Stimulated activated CD8-positive, alpha-beta memory T cell treated with anti-CD3 and anti-CD28 coated beads, Interleukin-4, amount 100 ng/mL, for 4 hours (primary cell): ENCODE data around the gene CTPS1.

Experiments
- DNase-seq, 2 donors: peaks; one replicate each; pipeline ENCODE4 v3.0.0-alpha.2; 2020; ENCODE audit warnings: low read depth in 2 of 2, low spot score in 1 of 2

Gene CTPS1

GRCh38 chr1:41021526-41022308 lies 42.2 kb downstream of the CTPS1 start, which contains the start of gene SLFNL1:
TSS of gene SLFNL1 (minus strand) at chr1:41021725. CDS start at chr1:41020660, 1,065 bp downstream.
- DNase-seq = no peak

- DNase-seq = no peak
Observed at GRCh38 chr1:41022424-41022823, 42.9 kb downstream of the CTPS1 start.

GRCh38 chr1:41023279-41023990 lies 43.9 kb downstream of the CTPS1 start:
- DNase-seq = no peak

- DNase-seq = no peak
Observed at GRCh38 chr1:41024953-41025352, 45.5 kb downstream of the CTPS1 start.

GRCh38 chr1:41025979-41026819 lies 46.7 kb downstream of the CTPS1 start:
- DNase-seq = no peak

GRCh38 chr1:41028034-41028642 lies 48.6 kb downstream of the CTPS1 start:
- no peak for DNase-seq

- no peak for DNase-seq
Observed at GRCh38 chr1:41030872-41031616, 51.5 kb downstream of the CTPS1 start.

- DNase-seq = no peak
Observed at GRCh38 chr1:41032147-41032546, 52.7 kb downstream of the CTPS1 start.

- DNase-seq = no peak
Observed at GRCh38 chr1:41033272-41033671, 53.8 kb downstream of the CTPS1 start.

- no peak for DNase-seq
Observed at GRCh38 chr1:41037116-41037903, 57.8 kb downstream of the CTPS1 start.

- DNase-seq = no peak
Observed at GRCh38 chr1:41038110-41038509, 58.6 kb downstream of the CTPS1 start.

- no peak for DNase-seq
Observed at GRCh38 chr1:41041614-41042270, 62.2 kb downstream of the CTPS1 start.

- DNase-seq = no peak
Observed at GRCh38 chr1:41044187-41044586, 64.7 kb downstream of the CTPS1 start.

- no peak for DNase-seq
Observed at GRCh38 chr1:41045740-41046139, 66.2 kb downstream of the CTPS1 start.

GRCh38 chr1:41046347-41046775 lies 66.9 kb downstream of the CTPS1 start:
- no peak for DNase-seq

GRCh38 chr1:41048540-41048939 lies 69.0 kb downstream of the CTPS1 start:
- no peak for DNase-seq

- DNase-seq = no peak
Observed at GRCh38 chr1:41051022-41051421, 71.5 kb downstream of the CTPS1 start.

- DNase-seq = no peak
Observed at GRCh38 chr1:41053316-41053715, 73.8 kb downstream of the CTPS1 start.

- no peak for DNase-seq
Observed at GRCh38 chr1:41056907-41057306, 77.4 kb downstream of the CTPS1 start.
